Measurements from ENCODE around the gene ANKRD44.

Gene ANKRD44

DNA sequence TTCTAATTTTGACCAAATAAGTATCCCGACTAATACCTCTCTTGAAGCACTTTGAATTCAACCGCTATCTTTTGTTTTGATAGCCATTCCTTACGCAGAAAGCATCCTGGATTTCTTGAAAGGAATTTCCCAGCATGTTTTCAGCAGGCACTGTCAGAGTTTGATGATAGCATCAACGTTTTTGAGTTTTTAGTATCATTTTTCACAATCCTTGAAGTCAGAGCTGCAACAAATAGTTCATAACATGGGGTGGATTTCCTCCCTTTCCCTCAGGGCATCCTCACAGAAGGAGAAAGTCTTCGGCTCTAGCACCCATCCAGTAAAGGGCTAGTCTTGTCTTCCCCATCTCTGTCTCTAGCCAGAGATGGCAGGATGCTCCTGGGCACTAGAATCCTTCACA, 46.2 kb downstream of the ANKRD44 start:
- Histone ChIP-seq H3K9me2 (replicated peaks; ENCODE audit: control insufficient read depth, low read length) (no peaks in the 10 kb centered on the region), H3K36me3 (ENCODE audit: control insufficient read depth, low read length) (peaks cover 43% of the 10 kb centered on the region), H3K79me2 (ENCODE audit: control insufficient read depth, low read length) (peaks cover 86% of the 10 kb centered on the region), H3K4me1 (ENCODE audit: control insufficient read depth, low read length) (peaks cover 47% of the 10 kb centered on the region), H3K9me3 (ENCODE audit: control insufficient read depth, insufficient read depth, low read length) (no peaks in the 10 kb centered on the region), H3K4me2 (ENCODE audit: low read length) (no peak overlapping the region), H3K4me3 (ENCODE audit: low read length) (no peak overlapping the region), H3F3A (ENCODE audit: control insufficient read depth, insufficient read depth) (0 out of 2 replicates have a peak, but pooled peaks cover 2% of the 10 kb centered on the region), H3K27ac (ENCODE audit: low read depth, low read length) (no peak overlapping the region), H3K27me3 (ENCODE audit: control insufficient read depth, low read length) (no peaks in the 10 kb centered on the region), H4K20me1 (ENCODE audit: control insufficient read depth, insufficient read depth, low read depth, low read length) (no peaks in the 10 kb centered on the region; the same call in none of the 2 replicates)
- TF ChIP-seq EZH2phosphoT487 (IDR thresholded peaks at IDR 0.05; ENCODE audit: borderline replicate concordance, low read length) = no peak
- TF ChIP-seq, protein P1, sequence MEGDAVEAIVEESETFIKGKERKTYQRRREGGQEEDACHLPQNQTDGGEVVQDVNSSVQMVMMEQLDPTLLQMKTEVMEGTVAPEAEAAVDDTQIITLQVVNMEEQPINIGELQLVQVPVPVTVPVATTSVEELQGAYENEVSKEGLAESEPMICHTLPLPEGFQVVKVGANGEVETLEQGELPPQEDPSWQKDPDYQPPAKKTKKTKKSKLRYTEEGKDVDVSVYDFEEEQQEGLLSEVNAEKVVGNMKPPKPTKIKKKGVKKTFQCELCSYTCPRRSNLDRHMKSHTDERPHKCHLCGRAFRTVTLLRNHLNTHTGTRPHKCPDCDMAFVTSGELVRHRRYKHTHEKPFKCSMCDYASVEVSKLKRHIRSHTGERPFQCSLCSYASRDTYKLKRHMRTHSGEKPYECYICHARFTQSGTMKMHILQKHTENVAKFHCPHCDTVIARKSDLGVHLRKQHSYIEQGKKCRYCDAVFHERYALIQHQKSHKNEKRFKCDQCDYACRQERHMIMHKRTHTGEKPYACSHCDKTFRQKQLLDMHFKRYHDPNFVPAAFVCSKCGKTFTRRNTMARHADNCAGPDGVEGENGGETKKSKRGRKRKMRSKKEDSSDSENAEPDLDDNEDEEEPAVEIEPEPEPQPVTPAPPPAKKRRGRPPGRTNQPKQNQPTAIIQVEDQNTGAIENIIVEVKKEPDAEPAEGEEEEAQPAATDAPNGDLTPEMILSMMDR (IDR thresholded peaks at IDR 0.05; ENCODE audit: low read depth, low read length, poor library complexity, severe bottlenecking) = no peak

DNA sequence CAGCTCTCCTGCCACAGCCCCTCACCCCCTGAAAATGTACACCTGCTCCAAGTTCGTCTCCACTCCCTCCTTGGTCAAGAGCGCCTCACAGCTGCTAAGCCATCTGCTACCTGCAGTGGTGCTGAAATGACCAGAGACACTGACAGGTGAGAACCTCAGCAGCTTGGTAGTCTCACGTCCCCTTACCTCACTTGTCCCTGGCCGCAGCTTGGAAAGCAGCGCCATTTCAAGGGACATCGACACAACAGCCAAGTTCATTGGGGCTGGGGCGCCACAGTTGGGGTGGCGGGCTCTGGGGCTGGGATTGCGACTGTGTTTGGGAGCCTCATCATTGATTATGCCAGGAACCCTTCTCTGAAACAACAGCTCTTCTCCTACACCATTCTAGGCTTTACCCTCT, 47.5 kb downstream of the ANKRD44 start:
- H3K4me2 ChIP-seq (ENCODE audit: low read length) = no peak overlapping the region
- H3K9me3 ChIP-seq (ENCODE audit: control insufficient read depth, insufficient read depth, low read length) = no peaks in the 10 kb centered on the region
- H3K27ac ChIP-seq (ENCODE audit: low read depth, low read length) = no peak overlapping the region
- H3K36me3 ChIP-seq (ENCODE audit: control insufficient read depth, low read length) = peaks cover 40% of the 10 kb centered on the region
- H3K4me3 ChIP-seq (ENCODE audit: low read length) = no peak overlapping the region
- no peaks in the 10 kb centered on the region; the same call in 1 of the 2 replicates for H4K20me1 ChIP-seq (ENCODE audit: control insufficient read depth, insufficient read depth, low read depth, low read length)
- H3K4me1 ChIP-seq (ENCODE audit: control insufficient read depth, low read length) = peaks cover 60% of the 10 kb centered on the region
- H3F3A ChIP-seq (ENCODE audit: control insufficient read depth, insufficient read depth) = 0 out of 2 replicates have a peak, but pooled peaks cover 2% of the 10 kb centered on the region
- no peaks in the 10 kb centered on the region for H3K9me2 ChIP-seq (replicated peaks; ENCODE audit: control insufficient read depth, low read length)
- H3K79me2 ChIP-seq (ENCODE audit: control insufficient read depth, low read length) = peaks cover 85% of the 10 kb centered on the region
- no peak for TF ChIP-seq EZH2phosphoT487 (IDR thresholded peaks at IDR 0.05; ENCODE audit: borderline replicate concordance, low read length)
- TF ChIP-seq, protein P1 (IDR thresholded peaks at IDR 0.05; ENCODE audit: low read depth, low read length, poor library complexity, severe bottlenecking) = no peak
- H3K27me3 ChIP-seq (ENCODE audit: control insufficient read depth, low read length) = no peaks in the 10 kb centered on the region

DNA sequence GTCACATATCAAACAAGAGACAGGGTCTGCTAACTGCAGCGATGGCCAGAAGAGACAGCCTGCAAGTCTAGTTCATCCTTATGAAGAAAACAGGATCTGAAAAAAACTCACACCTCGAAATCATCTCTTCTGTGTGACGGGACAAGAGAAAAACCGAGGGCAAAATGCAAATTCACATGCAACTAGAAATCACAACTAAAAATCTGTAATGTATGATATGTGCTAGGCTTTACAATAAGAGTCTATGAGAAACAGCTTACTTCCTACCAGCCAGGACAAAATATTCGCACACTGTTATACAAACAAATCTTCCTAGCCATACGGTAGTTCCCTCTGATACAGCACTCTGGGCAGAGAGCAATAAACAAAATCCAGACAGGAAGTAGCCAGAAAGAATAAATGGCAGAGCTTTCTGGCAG, 48.8 kb downstream of the ANKRD44 start:
- Histone ChIP-seq H3K4me1 (ENCODE audit: control insufficient read depth, low read length) (peaks cover 71% of the 10 kb centered on the region), H3K27ac (ENCODE audit: low read depth, low read length) (peak overlapping the region; percentile 8; the same call in 1 of the 2 replicates), H3K4me2 (ENCODE audit: low read length) (peak overlapping the region; percentile 22), H3K4me3 (ENCODE audit: low read length) (no peak overlapping the region), H3F3A (ENCODE audit: control insufficient read depth, insufficient read depth) (peaks cover 6% of the 10 kb centered on the region), H4K20me1 (ENCODE audit: control insufficient read depth, insufficient read depth, low read depth, low read length) (no peaks in the 10 kb centered on the region), H3K9me2 (replicated peaks; ENCODE audit: control insufficient read depth, low read length) (no peaks in the 10 kb centered on the region), H3K79me2 (ENCODE audit: control insufficient read depth, low read length) (peaks cover 80% of the 10 kb centered on the region), H3K27me3 (ENCODE audit: control insufficient read depth, low read length) (no peaks in the 10 kb centered on the region), H3K9me3 (ENCODE audit: control insufficient read depth, insufficient read depth, low read length) (no peaks in the 10 kb centered on the region), H3K36me3 (ENCODE audit: control insufficient read depth, low read length) (peaks cover 34% of the 10 kb centered on the region)
- TF ChIP-seq EZH2phosphoT487 (IDR thresholded peaks at IDR 0.05; ENCODE audit: borderline replicate concordance, low read length) = no peak
- TF ChIP-seq, protein P1 (IDR thresholded peaks at IDR 0.05; ENCODE audit: low read depth, low read length, poor library complexity, severe bottlenecking) = no peak

All from DOHH2 (cell line).